H1 (cell line): ENCODE measurements around the gene RIIAD1. TPM values are rescaled to one million over a fixed set of nuclear protein-coding genes. Genes with fewer than 3 reads are reported as not detected.

ENCODE experiments used
- CTCF ChIA-PET: fragments of 300-600 bp; sonication (Branson Sonifier 250); formaldehyde crosslinking; loops from one replicate; lab custom pipeline; 2021; ENCODE audit not compliant: partially characterized antibody; lab: Charles Lee
- POLR2A ChIA-PET: fragments of 300-600 bp; sonication (Branson Sonifier 250); formaldehyde crosslinking; loops from one replicate; lab custom pipeline; 2021; ENCODE audit warnings: inconsistent platforms; ENCODE audit not compliant: partially characterized antibody; lab: Charles Lee
- DNase-seq, 2 experiments: peaks; one replicate each; pipeline versions ENCODE4 v3.0.0 to v3.0.0-alpha.2; 2010 to 2022; ENCODE audit warnings: low spot score in 2 of 2, low read depth in 1 of 2, mixed read lengths in 1 of 2
- FAIRE-seq: peaks from 2 replicates; lab custom pipeline; 2011; peaks lifted over from hg19 to GRCh38; lab: Jason Lieb, UNC
- H2AFZ ChIP-seq: 2 replicates; pipeline ENCODE4 v1.8.1; 2012; ENCODE audit warnings: low read length, inconsistent platforms
- H2AK5ac ChIP-seq: 2 replicates; pipeline ENCODE4 v1.6.1; 2013; ENCODE audit warnings: low read depth, low read length
- H2BK120ac ChIP-seq: replicated peaks from 2 replicates; pipeline ENCODE3; 2013; ENCODE audit warnings: low read depth, low read length, inconsistent platforms
- H2BK12ac ChIP-seq: 2 replicates; pipeline ENCODE4 v1.6.1; 2013; ENCODE audit warnings: low read depth, low read length
- H2BK15ac ChIP-seq: 2 replicates; pipeline ENCODE4 v1.6.1; 2013; ENCODE audit warnings: low read length
- H2BK20ac ChIP-seq: 2 replicates; pipeline ENCODE4 v1.6.1; 2013; ENCODE audit warnings: low read length
- H2BK5ac ChIP-seq: 2 replicates; pipeline ENCODE4 v1.6.1; 2013; ENCODE audit warnings: low read depth, low read length
- H3K14ac ChIP-seq: 2 replicates; pipeline ENCODE4 v1.6.1; 2013; ENCODE audit warnings: inconsistent platforms; ENCODE audit not compliant: insufficient read length
- H3K18ac ChIP-seq: 2 replicates; pipeline ENCODE4 v1.6.1; 2013; ENCODE audit warnings: low read length; ENCODE audit errors: extremely low read depth
- H3K23ac ChIP-seq: 2 replicates; pipeline ENCODE4 v1.6.1; 2013; ENCODE audit warnings: inconsistent platforms; ENCODE audit not compliant: insufficient read length
- H3K23me2 ChIP-seq: 2 replicates; pipeline ENCODE4 v1.6.1; 2013; ENCODE audit warnings: low read depth, low read length
- H3K27ac ChIP-seq: 2 replicates; pipeline ENCODE4 v1.6.1; 2011; ENCODE audit warnings: low read depth, low read length, inconsistent platforms
- H3K27me3 ChIP-seq, 4 experiments: replicated peaks in 1 of 4; 1 replicate in 1 of 4; 2 replicates in 3 of 4; pipeline versions ENCODE4 v1.6.1 to v1.8.1; 2011 to 2013; ENCODE audit warnings: low read length in 3 of 4, mild to moderate bottlenecking in 3 of 4, inconsistent platforms in 2 of 4, mixed read lengths in 2 of 4, moderate library complexity in 1 of 4; ENCODE audit not compliant: control insufficient read depth in 3 of 4, insufficient read depth in 3 of 4; ENCODE audit errors: extremely low read depth in 1 of 4
- H3K36me3 ChIP-seq, 4 experiments: 2 replicates each; pipeline versions ENCODE4 v1.6.1 to v1.8.1; 2011 to 2013; ENCODE audit warnings: mild to moderate bottlenecking in 4 of 4, low read length in 3 of 4, moderate library complexity in 2 of 4, control low read depth in 1 of 4, inconsistent platforms in 1 of 4; ENCODE audit not compliant: insufficient read depth in 4 of 4, control insufficient read depth in 2 of 4
- H3K4ac ChIP-seq: replicated peaks from 2 replicates; pipeline ENCODE3; 2013; ENCODE audit warnings: low read length, low read depth, mixed read lengths, inconsistent platforms; ENCODE audit not compliant: insufficient read length
- H3K4me1 ChIP-seq, 4 experiments: replicated peaks in 1 of 4; 1 replicate in 1 of 4; 2 replicates in 3 of 4; pipeline versions ENCODE4 v1.6.1 to v1.8.1; 2011 to 2013; ENCODE audit warnings: low read length in 3 of 4, inconsistent platforms in 2 of 4, mixed read lengths in 1 of 4; ENCODE audit not compliant: insufficient read depth in 4 of 4, control insufficient read depth in 3 of 4
- H3K4me2 ChIP-seq, 2 experiments: 2 replicates each; pipeline versions ENCODE4 v1.6.1 to v1.8.1; 2011 to 2013; ENCODE audit warnings: low read depth in 2 of 2, low read length in 2 of 2, control low read depth in 1 of 2, inconsistent platforms in 1 of 2, mild to moderate bottlenecking in 1 of 2; ENCODE audit not compliant: insufficient read depth in 1 of 2
- H3K4me3 ChIP-seq, 4 experiments: fragments of 200-600, 300-600 bp in 1 of 4; sonication (generic), shearing (Covaris generic), sonication (Bioruptor Twin) in 1 of 4; 2 replicates each; pipeline versions ENCODE4 v1.5.1 to v1.8.1; 2011 to 2016; ENCODE audit warnings: low read length in 4 of 4, low read depth in 3 of 4, control low read depth in 2 of 4, inconsistent platforms in 2 of 4, mild to moderate bottlenecking in 2 of 4, mixed read lengths in 1 of 4, moderate library complexity in 1 of 4; ENCODE audit not compliant: insufficient read depth in 2 of 4; ENCODE audit errors: extremely low read depth in 1 of 4
- H3K56ac ChIP-seq: replicated peaks from 2 replicates; pipeline ENCODE3; 2013; ENCODE audit warnings: low read depth, mild to moderate bottlenecking, mixed read lengths, low read length, inconsistent platforms; ENCODE audit not compliant: insufficient read length
- H3K79me1 ChIP-seq: 2 replicates; pipeline ENCODE4 v1.6.1; 2013; ENCODE audit warnings: low read depth, low read length, control low read depth
- H3K79me2 ChIP-seq, 2 experiments: 2 replicates each; pipeline versions ENCODE4 v1.6.1 to v1.8.1; 2012 to 2013; ENCODE audit warnings: low read length in 2 of 2, mild to moderate bottlenecking in 2 of 2, inconsistent platforms in 1 of 2; ENCODE audit not compliant: insufficient read depth in 2 of 2, control insufficient read depth in 1 of 2
- H3K9ac ChIP-seq, 4 experiments: replicated peaks in 1 of 4; 1 replicate in 1 of 4; 2 replicates in 3 of 4; pipeline versions ENCODE4 v1.6.1 to v1.8.1; 2011 to 2013; ENCODE audit warnings: low read depth in 3 of 4, low read length in 3 of 4, control low read depth in 2 of 4, mild to moderate bottlenecking in 2 of 4, moderate library complexity in 2 of 4, inconsistent platforms in 1 of 4; ENCODE audit errors: extremely low read depth in 1 of 4
- H3K9me3 ChIP-seq, 2 experiments: 2 replicates each; pipeline versions ENCODE4 v1.6.1 to v1.8.1; 2012 to 2013; ENCODE audit warnings: mild to moderate bottlenecking in 2 of 2, moderate library complexity in 2 of 2, control low read depth in 1 of 2, inconsistent platforms in 1 of 2, low read depth in 1 of 2, low read length in 1 of 2, mixed read lengths in 1 of 2; ENCODE audit not compliant: insufficient read depth in 2 of 2
- H4K20me1 ChIP-seq, 2 experiments: replicated peaks in 1 of 2; 2 replicates each; pipeline versions ENCODE3 to v1.8.1; 2011 to 2013; ENCODE audit warnings: inconsistent platforms in 2 of 2, low read length in 2 of 2, mild to moderate bottlenecking in 1 of 2; ENCODE audit not compliant: insufficient read depth in 2 of 2, control insufficient read depth in 1 of 2
- H4K5ac ChIP-seq: 2 replicates; pipeline ENCODE4 v1.6.1; 2013; ENCODE audit warnings: low read length, low read depth, mixed read lengths, inconsistent platforms; ENCODE audit not compliant: insufficient read length
- H4K8ac ChIP-seq: 2 replicates; pipeline ENCODE4 v1.8.0; 2013; ENCODE audit warnings: mild to moderate bottlenecking, moderate library complexity, low read length, inconsistent platforms; ENCODE audit not compliant: insufficient read depth; ENCODE audit errors: extremely low read depth
- H4K91ac ChIP-seq: replicated peaks from 2 replicates; pipeline ENCODE3; 2013; ENCODE audit warnings: low read length, mixed read lengths, inconsistent platforms; ENCODE audit not compliant: insufficient read length
- KDM4A ChIP-seq: IDR thresholded peaks from one replicate; pipeline ENCODE4 v1.7.1; 2012; ENCODE audit warnings: low read depth, mild to moderate bottlenecking, moderate library complexity, low read length, inconsistent platforms; ENCODE audit not compliant: severe bottlenecking
- RAD21 ChIP-seq, 2 experiments: IDR thresholded peaks in 1 of 2; conservative IDR thresholded peaks in 1 of 2; 2 replicates each; pipeline ENCODE4 v1.6.1; 2011; ENCODE audit warnings: low read depth in 2 of 2, low read length in 2 of 2, improper control_type of control experiment in 1 of 2, inconsistent platforms in 1 of 2, mild to moderate bottlenecking in 1 of 2, moderate library complexity in 1 of 2
- WGBS, 2 experiments: shearing (Covaris generic) in 1 of 2; methylation state at CpG; one replicate each; pipeline versions ENCODE4 v1.1.6 to v1.1.7; 2013 to 2015; ENCODE audit warnings: low lambda C conversion rate in 2 of 2, mixed read lengths in 2 of 2, inconsistent platforms in 1 of 2, low coverage in 1 of 2, missing lambda C conversion rate in 1 of 2; ENCODE audit not compliant: insufficient replicate concordance in 2 of 2, insufficient coverage in 1 of 2, insufficient read length in 1 of 2; ENCODE audit errors: extremely low coverage in 1 of 2, missing lambda C conversion rate in 1 of 2; 5-methylcytosine and 5-hydroxymethylcytosine counted together
- polyA plus RNA-seq, 7 experiments: library from polyadenylated mRNA; depleted of rRNA in 3 of 7; stranded (reverse) in 5 of 7; unstranded in 2 of 7; fragments of >200 nt in 5 of 7; fragments of 200-250 nt in 2 of 7; gene quantifications; 1 replicate in 5 of 7; 2 replicates in 1 of 7; 4 replicates in 1 of 7; pipeline versions ENCODE4 v1.2.1 to v1.2.3, GENCODE V29; 2011 to 2013; ENCODE audit warnings: missing spikeins in 2 of 7, mixed read lengths in 2 of 7
- total RNA-seq: library from RNA; stranded (reverse); fragmentation: NEBNext Ultra II Directional; extraction: Animal tissue kit (Norgen Biotek cat#: 25700); gene quantifications from 2 replicates; pipeline ENCODE4 v1.2.1, GENCODE V29; 2021

The RIIAD1 gene
- total and polyA plus RNA-seq, 2 of the 8 experiments (the other 6 are each of a cell fraction or from before 2014, with no cell fraction given) = not detected

DNA sequence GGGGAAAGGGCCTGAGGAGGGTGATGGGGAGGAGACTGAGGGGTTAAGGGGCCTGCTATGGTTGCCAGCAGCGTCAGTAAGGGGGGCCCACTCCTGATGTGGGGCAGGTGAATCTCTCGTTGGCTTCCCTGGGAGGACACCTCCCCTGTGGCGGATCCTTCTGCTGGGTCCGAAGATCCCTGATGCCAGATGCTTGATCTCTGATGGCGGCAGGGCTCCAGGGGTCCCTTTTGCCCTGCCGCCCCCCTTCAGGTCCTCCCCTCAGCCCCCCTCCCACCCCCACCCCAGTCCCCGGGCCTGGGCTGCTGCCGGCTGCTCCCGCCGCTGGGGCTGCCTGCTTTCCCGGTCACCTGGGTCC, 4.9 kb upstream of the RIIAD1 start:
- no peaks in the 10 kb centered on the region for H3K36me3 ChIP-seq
- H3K9ac ChIP-seq = peak overlapping the region in 1 of 4 experiments; percentile 29; a peak in 1 of 7 replicates
- no peak overlapping the region for H2BK20ac ChIP-seq
- H3K23ac ChIP-seq = no peak overlapping the region
- no peak overlapping the region for H4K8ac ChIP-seq
- no peak overlapping the region for H2AFZ ChIP-seq
- H2BK15ac ChIP-seq = no peak overlapping the region
- H2AK5ac ChIP-seq = no peak overlapping the region
- H3K79me1 ChIP-seq = no peaks in the 10 kb centered on the region; the same call in 1 of the 2 replicates
- peak; percentile 32 for TF ChIP-seq KDM4A
- no peak for TF ChIP-seq RAD21 (IDR thresholded peaks at IDR 0.05 in 1 of 2, conservative IDR thresholded peaks at IDR 0.05 in 1 of 2; ENCODE audit: low read depth in 2 of 2, low read length in 2 of 2)
- DNase-seq (no peak), FAIRE-seq (no peak)
- WGBS, 2 experiments = 4% methylated on average over 4 of the region's 11 CpGs; no CpG with 5 or more reads in 1 of the 2 experiments
- no peaks in the 10 kb centered on the region for H3K9me3 ChIP-seq
- H3K14ac ChIP-seq = no peak overlapping the region
- peaks cover 8% of the 10 kb centered on the region; the same call in 1 of the 2 replicates for H3K23me2 ChIP-seq
- H3K4me3 ChIP-seq = peak overlapping the region; percentile 29 to 60 (median 54); a peak in 7 of 8 replicates
- H4K91ac ChIP-seq = no peak overlapping the region
- ChIA-PET CTCF (interaction anchor here (0.8 to 4.8 kb wide), 15 partner anchors 8 to 135 kb away, joined by 3 to 41 read pairs (median 5); no protein-coding TSS in a partner anchor), POLR2A (interaction anchor here (0.9 to 3.5 kb wide), 5 partner anchors 11 to 176 kb away, joined by 3 to 15 read pairs (median 4); partner anchors contain the start of genes C2CD4D and TUFT1)
- H3K79me2 ChIP-seq = no peaks in the 10 kb centered on the region
- peaks cover 0 to 18% (median 12%) of the 10 kb centered on the region in 4 experiments; a peak in 6 of 7 replicates for H3K27me3 ChIP-seq
- H3K18ac ChIP-seq = no peak overlapping the region; the same call in 1 of the 2 replicates
- H2BK12ac ChIP-seq = no peak overlapping the region
- H3K4me1 ChIP-seq = peaks cover 2 to 8% (median 4%) of the 10 kb centered on the region in 4 experiments
- H3K4me2 ChIP-seq = peak overlapping the region; percentile 76 to 97
- H3K4ac ChIP-seq = no peak overlapping the region
- no peak overlapping the region for H4K5ac ChIP-seq
- H2BK5ac ChIP-seq = no peak overlapping the region; the same call in 1 of the 2 replicates
- no peaks in the 10 kb centered on the region for H4K20me1 ChIP-seq
- no peak overlapping the region for H3K27ac ChIP-seq
- H3K56ac ChIP-seq = no peak overlapping the region
- H2BK120ac ChIP-seq = no peak overlapping the region
